Lung (tissue), 12 donors: Measurements from ENCODE around the gene TEKT5. TPM values are rescaled to one million over a fixed set of nuclear protein-coding genes. Genes with fewer than 3 reads are reported as not detected.
A peak's percentile ranks its signal among the peaks of the same experiment; 100 is the strongest.
"Not testable (repeated sequence)": the region's sequence is repeated elsewhere in the genome, so short reads cannot be mapped to it uniquely, and the experiment has no call there.

ENCODE experiments used
- ATAC-seq: fragments of 200-7000 bp; cut with Tn5 transposase; one replicate; pipeline ENCODE4 v1.9.1; 2020; ENCODE audit warnings: moderate number of reproducible peaks; ENCODE audit not compliant: insufficient read depth, low FRiP score
- DNase-seq, 3 donors: peaks; one replicate each; pipeline ENCODE4 v3.0.0-alpha.2; 2013 to 2017
- H3K27ac ChIP-seq, 2 donors: one replicate each; pipeline ENCODE4 v1.5.1; 2013; ENCODE audit warnings: mild to moderate bottlenecking in 2 of 2, moderate library complexity in 2 of 2, control low read depth in 1 of 2, inconsistent platforms in 1 of 2, low read depth in 1 of 2, low read length in 1 of 2
- H3K27me3 ChIP-seq, 3 donors: one replicate each; pipeline ENCODE4 v1.5.1; 2013; ENCODE audit warnings: low read length in 2 of 3; ENCODE audit not compliant: control insufficient read depth in 3 of 3, insufficient read depth in 3 of 3
- H3K36me3 ChIP-seq, 4 donors: one replicate each; pipeline ENCODE4 v1.5.1; 2013; ENCODE audit warnings: low read length in 4 of 4, mild to moderate bottlenecking in 1 of 4, moderate library complexity in 1 of 4; ENCODE audit not compliant: control insufficient read depth in 4 of 4, insufficient read depth in 4 of 4
- H3K4me1 ChIP-seq, 5 donors: one replicate each; pipeline ENCODE4 v1.5.1; 2013; ENCODE audit warnings: low read length in 5 of 5, mild to moderate bottlenecking in 2 of 5, moderate library complexity in 1 of 5; ENCODE audit not compliant: control insufficient read depth in 5 of 5, insufficient read depth in 5 of 5
- H3K4me3 ChIP-seq: one replicate; pipeline ENCODE4 v1.5.1; 2013; ENCODE audit warnings: mild to moderate bottlenecking, control low read depth, moderate library complexity
- H3K9ac ChIP-seq, 2 donors: one replicate each; pipeline ENCODE4 v1.5.1; 2013; ENCODE audit warnings: low read length in 2 of 2, control low read depth in 1 of 2; ENCODE audit not compliant: insufficient read depth in 1 of 2
- H3K9me3 ChIP-seq, 4 donors: one replicate each; pipeline ENCODE4 v1.5.1; 2013; ENCODE audit warnings: low read length in 3 of 4, mild to moderate bottlenecking in 1 of 4, moderate library complexity in 1 of 4; ENCODE audit not compliant: control insufficient read depth in 4 of 4, insufficient read depth in 3 of 4
- CTCF ChIP-seq: IDR thresholded peaks from 2 replicates; pipeline ENCODE4 v1.5.1; 2012; ENCODE audit warnings: mild to moderate bottlenecking; ENCODE audit errors: control extremely low read depth, extremely low read depth
- WGBS, 2 donors: extraction: QIAGEN DNeasy Blood & Tissue Kit; methylation state at CpG; one replicate each; pipeline ENCODE4 v1.1.7; 2013; 5-methylcytosine and 5-hydroxymethylcytosine counted together
- polyA plus RNA-seq, 2 donors: library from polyadenylated mRNA; stranded (reverse); fragments of 200-250 nt; gene quantifications; one replicate each; pipeline ENCODE4 v1.2.1, GENCODE V29; 2013
- total RNA-seq, 2 donors: library from RNA; depleted of rRNA in 1 of 2; stranded (reverse); fragments of >200 nt in 1 of 2; gene quantifications; one replicate each; pipeline ENCODE4 v1.2.1, GENCODE V29; 2014 to 2021
- donor health status: control.
- donor health status: control.
- donor health status: Bipolar disorder and iron deficiency.
- donor health status: healthy.
- donor health status: DM: yes; HTN: yes; CAD: no.

Gene TEKT5
- total and polyA plus RNA-seq, 4 donors = 0.13 to 0.34 (median 0.29) TPM

- Histone ChIP-seq H3K4me1 (peaks cover 3 to 18% (median 8%) of the 10 kb centered on the region in 5 donors), H3K9ac (no peak overlapping the region), H3K4me3 (no peak overlapping the region), H3K27me3 (no peaks in the 10 kb centered on the region), H3K27ac (peak overlapping the region in 1 of 2 donors; percentile 41), H3K9me3 (no peaks in the 10 kb centered on the region), H3K36me3 (peaks cover 0 to 1% (median 0%) of the 10 kb centered on the region in 4 donors)
- DNase-seq (peak in 1 of 3 donors; percentile 24), ATAC-seq (no peak)
- no peak for TF ChIP-seq CTCF
- WGBS, 2 donors = 82 to 90% methylated on average over 4 of the region's 4 CpGs
Measured at GRCh38 chr16:10741844-10742243, 47.1 kb upstream of the TEKT5 start.

- H3K4me1 ChIP-seq = peaks cover 3 to 19% (median 8%) of the 10 kb centered on the region in 5 donors
- not testable (repeated sequence) for ATAC-seq, DNase-seq, H3K27me3 ChIP-seq, H3K9me3 ChIP-seq, H3K4me3 ChIP-seq, H3K27ac ChIP-seq, H3K36me3 ChIP-seq, H3K9ac ChIP-seq
- WGBS, 2 donors = 93 to 96% methylated on average over 10 of the region's 10 CpGs
Measured at GRCh38 chr16:10741249-10741648, 46.5 kb upstream of the TEKT5 start.

- H3K9me3 ChIP-seq = no peaks in the 10 kb centered on the region
- no peak overlapping the region for H3K4me3 ChIP-seq
- no peak overlapping the region for H3K9ac ChIP-seq
- WGBS, 2 donors = 80 to 85% methylated on average over 2 of the region's 2 CpGs
- H3K36me3 ChIP-seq = no peaks in the 10 kb centered on the region
- ATAC-seq (no peak), DNase-seq (no peak)
- no peak for TF ChIP-seq CTCF
- no peak overlapping the region for H3K27ac ChIP-seq
- H3K27me3 ChIP-seq = no peaks in the 10 kb centered on the region
- H3K4me1 ChIP-seq = peaks cover 3 to 19% (median 7%) of the 10 kb centered on the region in 5 donors
Measured at GRCh38 chr16:10740845-10741208, 46.1 kb upstream of the TEKT5 start.

- peaks cover 3 to 16% (median 5%) of the 10 kb centered on the region in 5 donors for H3K4me1 ChIP-seq
Measured at GRCh38 chr16:10740000-10740844, 45.5 kb upstream of the TEKT5 start.

More at GRCh38 chr16:10740000-10740844, 45.5 kb upstream of the TEKT5 start:
- TF ChIP-seq CTCF = no peak
- Histone ChIP-seq H3K27ac (no peak overlapping the region), H3K36me3 (no peaks in the 10 kb centered on the region), H3K9ac (no peak overlapping the region), H3K27me3 (no peaks in the 10 kb centered on the region), H3K9me3 (no peaks in the 10 kb centered on the region), H3K4me3 (no peak overlapping the region)
- WGBS, 2 donors = 94% methylated on average over 10 of the region's 10 CpGs
- DNase-seq (no peak), ATAC-seq (no peak)
